Caco-2 (cell line): ENCODE results near the gene GIMAP2. TPM values are rescaled to one million over a fixed set of nuclear protein-coding genes. Genes with fewer than 3 reads are reported as not detected.

Source experiments
- BruUV-seq: library from RNA; stranded (reverse); fragments of 400-500 nt; replicated peaks from 2 replicates; lab custom pipeline; 2021; lab: Mats Ljungman, UMichigan
- CTCF ChIA-PET: fragments of 300-600 bp; sonication (Branson Sonifier 250); formaldehyde crosslinking; loops from one replicate; lab custom pipeline; 2022; ENCODE audit warnings: antibody characterized with exemption; lab: Charles Lee
- POLR2A ChIA-PET: fragments of 300-600 bp; sonication (Branson Sonifier 250); formaldehyde crosslinking; loops from one replicate; lab custom pipeline; 2022; ENCODE audit warnings: antibody characterized with exemption; lab: Charles Lee
- DNase-seq, 2 experiments: peaks; one replicate each; pipeline versions ENCODE4 v3.0.0 to v3.0.0-alpha.2; 2020 to 2022
- H3K27me3 ChIP-seq: replicated peaks from 2 replicates; pipeline ENCODE4 v1.6.0; 2011; ENCODE audit warnings: low read length; ENCODE audit not compliant: control insufficient read depth, insufficient read depth
- H3K36me3 ChIP-seq: 2 replicates; pipeline ENCODE4 v1.5.1; 2011; ENCODE audit warnings: low read length; ENCODE audit not compliant: control insufficient read depth, insufficient read depth
- H3K4me1 ChIP-seq: fragments of 250-450 bp; sonication (Bioruptor Pico); 2 replicates; pipeline ENCODE4 v1.5.1; 2020; ENCODE audit warnings: mild to moderate bottlenecking
- H3K4me3 ChIP-seq: 2 replicates; pipeline ENCODE4 v1.5.1; 2011; ENCODE audit warnings: low read depth, mild to moderate bottlenecking, control low read depth, low read length
- H3K9me3 ChIP-seq: fragments of 250-450 bp; sonication (Bioruptor Pico); 2 replicates; pipeline ENCODE4 v1.5.1; 2020; ENCODE audit warnings: mild to moderate bottlenecking, moderate library complexity
- H3K27ac Mint-ChIP-seq: one replicate; pipeline ENCODE4 v1.8.0; 2022; ENCODE audit warnings: mixed read lengths; ENCODE audit not compliant: unreplicated experiment
- H3K27me3 Mint-ChIP-seq: one replicate; pipeline ENCODE4 v1.8.0; 2022; ENCODE audit warnings: mixed read lengths; ENCODE audit not compliant: insufficient read depth, unreplicated experiment
- H3K36me3 Mint-ChIP-seq: one replicate; pipeline ENCODE4 v1.8.0; 2022; ENCODE audit warnings: mild to moderate bottlenecking, mixed read lengths; ENCODE audit not compliant: insufficient read depth, unreplicated experiment
- H3K4me1 Mint-ChIP-seq: one replicate; pipeline ENCODE4 v1.8.0; 2022; ENCODE audit warnings: low read depth, mixed read lengths; ENCODE audit not compliant: unreplicated experiment
- H3K4me3 Mint-ChIP-seq: one replicate; pipeline ENCODE4 v1.8.0; 2022; ENCODE audit warnings: mild to moderate bottlenecking, moderate library complexity, mixed read lengths; ENCODE audit not compliant: unreplicated experiment
- H3K9me3 Mint-ChIP-seq: one replicate; pipeline ENCODE4 v1.8.0; 2022; ENCODE audit warnings: mixed read lengths; ENCODE audit not compliant: unreplicated experiment
- CTCF ChIP-seq, 2 experiments: fragments of 200-600 bp in 1 of 2; IDR thresholded peaks; 1 replicate in 1 of 2; 2 replicates in 1 of 2; pipeline versions ENCODE4 v1.5.1 to v1.8.0; 2011 to 2022; ENCODE audit warnings: antibody characterized with exemption in 1 of 2, control low read depth in 1 of 2, inconsistent platforms in 1 of 2, low read depth in 1 of 2, low read length in 1 of 2, mild to moderate bottlenecking in 1 of 2, moderate library complexity in 1 of 2; ENCODE audit not compliant: insufficient read depth in 1 of 2, severe bottlenecking in 1 of 2, unreplicated experiment in 1 of 2
- intact Hi-C: fragments of 100-400 bp; cut with micrococcal nuclease; formaldehyde crosslinking; loops from one replicate; pipeline ENCODE4 v1.10.0; 2022; ENCODE audit not compliant: unreplicated experiment
- total RNA-seq: library from RNA; stranded (reverse); gene quantifications from 2 replicates; pipeline ENCODE4 v1.2.3, GENCODE V29; 2022

The GIMAP2 gene
- total RNA-seq, 1 experiment from 2014 or later, result not detected

DNA sequence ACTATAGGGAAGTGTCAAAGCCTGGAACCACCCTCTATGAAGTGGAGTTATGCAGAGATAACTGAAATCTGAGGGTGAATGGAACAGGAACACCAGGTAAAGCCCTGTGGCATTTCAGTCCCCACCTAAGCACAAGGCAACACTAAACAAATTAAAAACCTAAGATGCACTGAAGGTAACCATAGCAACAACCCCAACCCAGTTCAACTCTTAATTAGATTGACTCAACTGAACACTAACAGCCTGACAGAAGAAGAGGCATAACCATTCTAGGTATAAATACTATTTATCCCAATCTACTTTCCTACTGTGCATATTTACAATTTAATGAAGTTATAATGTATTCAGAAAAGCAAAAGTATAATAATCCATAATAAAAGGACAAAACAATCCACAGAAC is 42.5 kb downstream of the GIMAP2 start:
- CTCF ChIA-PET, result no interaction called here
- no peaks in the 10 kb centered on the region for H3K36me3 ChIP-seq
- H3K9me3 Mint-ChIP-seq, result peaks cover 30% of the 10 kb centered on the region
- H3K36me3 Mint-ChIP-seq, result no peaks in the 10 kb centered on the region
- TF ChIP-seq CTCF (IDR thresholded peaks at IDR 0.05; ENCODE audit: insufficient read depth in 1 of 2, low read depth in 1 of 2, low read length in 1 of 2, severe bottlenecking in 1 of 2, unreplicated experiment in 1 of 2), result no peak
- POLR2A ChIA-PET, result no interaction called here
- no peak overlapping the region for H3K4me3 Mint-ChIP-seq
- peaks cover 7% of the 10 kb centered on the region for H3K4me1 Mint-ChIP-seq
- 0 out of 2 replicates have a peak, but pooled peaks cover 5% of the 10 kb centered on the region for H3K4me1 ChIP-seq
- peaks cover 6% of the 10 kb centered on the region for H3K27me3 Mint-ChIP-seq
- H3K27ac Mint-ChIP-seq, result no peak overlapping the region
- H3K27me3 ChIP-seq, result no peaks in the 10 kb centered on the region; the same call in 1 of the 2 replicates
- no peak for DNase-seq
- no peak overlapping the region for H3K4me3 ChIP-seq
- BruUV-seq, result no TSS peak
- peaks cover 7% of the 10 kb centered on the region; the same call in 1 of the 2 replicates for H3K9me3 ChIP-seq
- intact Hi-C loops, result no loop called here

- peaks cover 7% of the 10 kb centered on the region; the same call in 1 of the 2 replicates for H3K9me3 ChIP-seq
- no TSS peak for BruUV-seq
- no peaks in the 10 kb centered on the region; the same call in 1 of the 2 replicates for H3K27me3 ChIP-seq
- TF ChIP-seq CTCF (IDR thresholded peaks at IDR 0.05; ENCODE audit: insufficient read depth in 1 of 2, low read depth in 1 of 2, low read length in 1 of 2, severe bottlenecking in 1 of 2, unreplicated experiment in 1 of 2), result no peak
- no peak overlapping the region for H3K27ac Mint-ChIP-seq
- no peak for DNase-seq
- H3K4me3 ChIP-seq, result no peak overlapping the region
- peaks cover 7% of the 10 kb centered on the region for H3K4me1 Mint-ChIP-seq
- H3K36me3 Mint-ChIP-seq, result no peaks in the 10 kb centered on the region
- ChIA-PET CTCF (no interaction called here), POLR2A (no interaction called here)
- H3K36me3 ChIP-seq, result no peaks in the 10 kb centered on the region
- no peak overlapping the region for H3K4me3 Mint-ChIP-seq
- H3K9me3 Mint-ChIP-seq, result peaks cover 30% of the 10 kb centered on the region
- H3K4me1 ChIP-seq, result 0 out of 2 replicates have a peak, but pooled peaks cover 5% of the 10 kb centered on the region
- intact Hi-C loops, result no loop called here
- peaks cover 5% of the 10 kb centered on the region for H3K27me3 Mint-ChIP-seq
These were observed 43.1 kb downstream of the GIMAP2 start for GRCh38 chr7:150728609-150729008.

DNA sequence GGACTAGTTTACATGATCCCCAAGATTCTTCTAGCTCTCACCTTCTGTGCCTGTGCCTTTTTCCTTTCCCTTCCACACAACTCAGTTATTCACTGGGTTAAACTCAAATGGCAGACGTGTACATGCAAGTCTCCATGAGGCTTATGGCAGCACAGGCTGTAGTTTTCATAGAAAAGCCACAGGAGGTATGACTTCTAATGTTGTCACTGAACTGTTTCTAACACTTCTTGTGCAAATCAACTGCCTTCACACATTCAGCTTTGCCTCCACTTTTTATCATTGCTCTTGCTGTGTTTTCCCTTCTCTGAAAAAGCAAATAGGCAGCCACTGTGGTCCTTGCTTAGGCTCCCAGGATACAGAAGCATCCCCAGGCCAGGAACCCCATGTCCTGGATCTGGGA is 46.4 kb downstream of the GIMAP2 start:
- CTCF ChIA-PET, result no interaction called here
- H3K27ac Mint-ChIP-seq, result no peak overlapping the region
- no TSS peak for BruUV-seq
- no peaks in the 10 kb centered on the region for H3K36me3 Mint-ChIP-seq
- H3K9me3 Mint-ChIP-seq, result peaks cover 22% of the 10 kb centered on the region
- H3K27me3 ChIP-seq, result no peaks in the 10 kb centered on the region; the same call in 1 of the 2 replicates
- intact Hi-C loops, result no loop called here
- no peak for TF ChIP-seq CTCF (IDR thresholded peaks at IDR 0.05; ENCODE audit: insufficient read depth in 1 of 2, low read depth in 1 of 2, low read length in 1 of 2, severe bottlenecking in 1 of 2, unreplicated experiment in 1 of 2)
- POLR2A ChIA-PET, result no interaction called here
- H3K9me3 ChIP-seq, result peaks cover 7% of the 10 kb centered on the region; the same call in 1 of the 2 replicates
- DNase-seq, result no peak
- H3K4me3 Mint-ChIP-seq, result no peak overlapping the region
- H3K4me1 ChIP-seq, result 0 out of 2 replicates have a peak, but pooled peaks cover 5% of the 10 kb centered on the region
- H3K36me3 ChIP-seq, result no peaks in the 10 kb centered on the region
- H3K4me1 Mint-ChIP-seq, result peaks cover 7% of the 10 kb centered on the region
- H3K27me3 Mint-ChIP-seq, result peaks cover 12% of the 10 kb centered on the region
- no peak overlapping the region for H3K4me3 ChIP-seq
